Panc1 (cell line): ENCODE data around the gene TRIOBP. TPM values are rescaled to one million over a fixed set of nuclear protein-coding genes. Genes with fewer than 3 reads are reported as not detected.
"Not testable (repeated sequence)": the region's sequence is repeated elsewhere in the genome, so short reads cannot be mapped to it uniquely, and the experiment has no call there.

Source experiments
- ATAC-seq: fragments of 200-7000 bp; cut with Tn5 transposase; 2 replicates; pipeline ENCODE4 v1.9.1; 2020; ENCODE audit warnings: mild to moderate bottlenecking, moderate library complexity
- BruUV-seq: library from RNA; stranded (reverse); fragments of 400-500 nt; replicated peaks from 2 replicates; lab custom pipeline; 2021; lab: Mats Ljungman, UMichigan
- CTCF ChIA-PET: fragments of 300-600 bp; sonication (Branson Sonifier 250); formaldehyde crosslinking; loops from one replicate; lab custom pipeline; 2022; ENCODE audit warnings: antibody characterized with exemption; lab: Charles Lee
- POLR2A ChIA-PET: fragments of 300-600 bp; sonication (Branson Sonifier 250); formaldehyde crosslinking; loops from one replicate; lab custom pipeline; 2022; ENCODE audit warnings: antibody characterized with exemption; lab: Charles Lee
- DNase-seq: peaks from one replicate; pipeline ENCODE4 v3.0.0-alpha.2; 2010; ENCODE audit warnings: low read depth, low spot score
- H3K27ac ChIP-seq: 2 replicates; pipeline ENCODE4 v1.5.1; 2011; ENCODE audit warnings: mild to moderate bottlenecking, low read length, inconsistent platforms
- H3K27me3 ChIP-seq: fragments of 200-500 bp; sonication (Bioruptor generic); 2 replicates; pipeline ENCODE4 v1.6.0; 2014; ENCODE audit warnings: low read length, inconsistent platforms; ENCODE audit not compliant: control insufficient read depth, insufficient read depth
- H3K36me3 ChIP-seq: fragments of 200-500 bp; sonication (Bioruptor generic); 2 replicates; pipeline ENCODE4 v1.5.1; 2014; ENCODE audit warnings: inconsistent platforms, mild to moderate bottlenecking, low read length, moderate library complexity; ENCODE audit not compliant: control insufficient read depth, insufficient read depth
- H3K4me1 ChIP-seq: 2 replicates; pipeline ENCODE4 v1.5.1; 2011; ENCODE audit warnings: inconsistent platforms, mild to moderate bottlenecking, low read length, moderate library complexity; ENCODE audit not compliant: control insufficient read depth, insufficient read depth
- H3K4me3 ChIP-seq, 2 experiments: 2 replicates each; pipeline ENCODE4 v1.5.1; 2011 to 2012; ENCODE audit warnings: low read depth in 2 of 2, low read length in 2 of 2, mild to moderate bottlenecking in 2 of 2, inconsistent platforms in 1 of 2, moderate library complexity in 1 of 2
- H3K9me3 ChIP-seq: fragments of 200-500 bp; sonication (Bioruptor generic); 2 replicates; pipeline ENCODE4 v1.5.1; 2014; ENCODE audit warnings: low read depth, mild to moderate bottlenecking, inconsistent platforms, low read length, moderate library complexity; ENCODE audit not compliant: control insufficient read depth, insufficient read depth
- CTCF ChIP-seq: fragments of 450-650 bp; IDR thresholded peaks from 2 replicates; pipeline ENCODE4 v1.5.1; 2017; ENCODE audit warnings: mild to moderate bottlenecking
- POLR2AphosphoS5 ChIP-seq: IDR thresholded peaks from 2 replicates; pipeline ENCODE4 v1.6.1; 2012; ENCODE audit warnings: mild to moderate bottlenecking, low read depth, low read length, moderate library complexity
- REST ChIP-seq, 2 experiments: IDR thresholded peaks; 2 replicates each; pipeline ENCODE4 v1.6.1; 2011 to 2012; ENCODE audit warnings: low read depth in 2 of 2, control low read depth in 1 of 2, low read length in 1 of 2, mild to moderate bottlenecking in 1 of 2, moderate library complexity in 1 of 2; ENCODE audit not compliant: insufficient read depth in 1 of 2
- SIN3A ChIP-seq: IDR thresholded peaks from 2 replicates; pipeline ENCODE4 v1.6.1; 2012; ENCODE audit warnings: low read depth, mild to moderate bottlenecking, low read length, moderate library complexity, borderline replicate concordance; ENCODE audit not compliant: insufficient read depth
- TCF7L2 ChIP-seq: IDR thresholded peaks from 2 replicates; pipeline ENCODE4 v1.6.1; 2011; ENCODE audit warnings: mild to moderate bottlenecking, low read depth, low read length, inconsistent platforms
- in situ Hi-C: cut with HindIII; loops from 2 replicates; pipeline ENCODE4 v1.10.0; 2016; ENCODE audit warnings: low sequenced_read_pairs, low pct_unique_long_range_greater_than_20kb
- intact Hi-C: fragments of 100-400 bp; cut with micrococcal nuclease; formaldehyde crosslinking; loops from one replicate; pipeline ENCODE4 v1.10.0; 2022; ENCODE audit not compliant: unreplicated experiment
- total RNA-seq: library from RNA; stranded (reverse); gene quantifications from one replicate; pipeline ENCODE4 v1.2.1, GENCODE V29; 2021; ENCODE audit not compliant: unreplicated experiment

TRIOBP gene
- total RNA-seq, 1 experiment from 2014 or later = 50.5 TPM

GRCh38 chr22:37654563-37655251, 42.1 kb upstream of the TRIOBP start:
- Histone ChIP-seq H3K4me3 (no peak overlapping the region), H3K4me1 (no peaks in the 10 kb centered on the region), H3K9me3 (no peaks in the 10 kb centered on the region), H3K27me3 (no peaks in the 10 kb centered on the region), H3K36me3 (no peaks in the 10 kb centered on the region), H3K27ac (no peak overlapping the region)
- BruUV-seq = no TSS peak
- ATAC-seq (no peak), DNase-seq (no peak)
- ChIA-PET CTCF (interaction anchor here (0.7 kb wide), 1 partner anchor 574 kb away, joined by 3 read pairs; no protein-coding TSS in a partner anchor), POLR2A (no interaction called here)
- TF ChIP-seq REST (IDR thresholded peaks at IDR 0.05; ENCODE audit: insufficient read depth in 1 of 2, low read depth in 2 of 2, low read length in 1 of 2) (no peak), TCF7L2 (no peak), POLR2AphosphoS5 (no peak), CTCF (no peak), SIN3A (no peak)
- intact Hi-C loops (no loop called here), in situ Hi-C loops (no loop called here)

GRCh38 chr22:37655252-37655563, 41.6 kb upstream of the TRIOBP start:
- TF ChIP-seq SIN3A = no peak
- TF ChIP-seq CTCF = no peak
- no peak for TF ChIP-seq POLR2AphosphoS5
- TF ChIP-seq REST (IDR thresholded peaks at IDR 0.05; ENCODE audit: insufficient read depth in 1 of 2, low read depth in 2 of 2, low read length in 1 of 2) = no peak
- no peak for TF ChIP-seq TCF7L2

GRCh38 chr22:37656583-37656982, 40.3 kb upstream of the TRIOBP start:
- not testable (repeated sequence) for BruUV-seq

More at GRCh38 chr22:37655252-37655563, 41.6 kb upstream of the TRIOBP start:
- H3K27ac ChIP-seq = no peak overlapping the region
- DNase-seq = no peak
- H3K4me1 ChIP-seq = peaks cover 4% of the 10 kb centered on the region
- no TSS peak for BruUV-seq
- intact Hi-C loops = no loop called here
- H3K4me3 ChIP-seq = no peak overlapping the region
- H3K27me3 ChIP-seq = no peaks in the 10 kb centered on the region
- ChIA-PET CTCF (no interaction called here), POLR2A (no interaction called here)
- no peaks in the 10 kb centered on the region for H3K36me3 ChIP-seq
- no peaks in the 10 kb centered on the region for H3K9me3 ChIP-seq
- in situ Hi-C loops = no loop called here
- no peak for ATAC-seq

More at GRCh38 chr22:37656583-37656982, 40.3 kb upstream of the TRIOBP start:
- H3K9me3 ChIP-seq, DNase-seq, H3K4me3 ChIP-seq, H3K27ac ChIP-seq, H3K27me3 ChIP-seq, intact Hi-C loops, in situ Hi-C loops, ATAC-seq, CTCF ChIA-PET, H3K36me3 ChIP-seq: not testable (repeated sequence)
- peaks cover 17% of the 10 kb centered on the region for H3K4me1 ChIP-seq
- POLR2A ChIA-PET = interaction anchor here (0.6 kb wide), 1 partner anchor 270 kb away, joined by 10 read pairs; no protein-coding TSS in a partner anchor
